IMR-90 (cell line): ENCODE data around the gene ATXN7L3. TPM values are rescaled to one million over a fixed set of nuclear protein-coding genes. Genes with fewer than 3 reads are reported as not detected.

ENCODE experiments used
- ATAC-seq: fragments of 200-7000 bp; cut with Tn5 transposase; 2 replicates; pipeline ENCODE4 v1.9.1; 2020; ENCODE audit warnings: low read depth, mild to moderate bottlenecking, moderate library complexity
- BruUV-seq: library from RNA; stranded (reverse); fragments of 400-500 nt; replicated peaks from 2 replicates; lab custom pipeline; 2021; lab: Mats Ljungman, UMichigan
- CTCF ChIA-PET: fragments of 300-600 bp; formaldehyde crosslinking; extraction: SDS; loops from one replicate; lab custom pipeline; 2021; ENCODE audit warnings: antibody characterized with exemption; lab: Yijun Ruan, JAX
- POLR2A ChIA-PET: fragments of 300-600 bp; sonication (Branson Sonifier 250); formaldehyde crosslinking; loops from one replicate; lab custom pipeline; 2022; ENCODE audit warnings: antibody characterized with exemption; ENCODE audit not compliant: unreplicated experiment; lab: Charles Lee
- DNase-seq: peaks from one replicate; pipeline ENCODE4 v3.0.0; 2013
- H2AFZ ChIP-seq: replicated peaks from 2 replicates; pipeline ENCODE3; 2013; ENCODE audit warnings: low read length, mild to moderate bottlenecking; ENCODE audit not compliant: poor library complexity
- H2AK5ac ChIP-seq: 2 replicates; pipeline ENCODE4 v1.6.1; 2013; ENCODE audit warnings: low read depth, low read length, inconsistent platforms
- H2AK9ac ChIP-seq: replicated peaks from 2 replicates; pipeline ENCODE3; 2013; ENCODE audit warnings: mild to moderate bottlenecking, low read depth, low read length, moderate library complexity; ENCODE audit not compliant: poor library complexity
- H2BK120ac ChIP-seq: 2 replicates; pipeline ENCODE4 v1.6.1; 2013; ENCODE audit warnings: low read depth, low read length, inconsistent platforms
- H2BK15ac ChIP-seq: 3 replicates; pipeline ENCODE4 v1.6.1; 2013; ENCODE audit warnings: low read depth, low read length, inconsistent platforms
- H2BK20ac ChIP-seq: 2 replicates; pipeline ENCODE4 v1.6.1; 2013; ENCODE audit warnings: low read depth, mild to moderate bottlenecking, inconsistent platforms, low read length, moderate library complexity
- H2BK5ac ChIP-seq: 2 replicates; pipeline ENCODE4 v1.6.1; 2013; ENCODE audit warnings: mild to moderate bottlenecking, low read depth, low read length, inconsistent platforms; ENCODE audit not compliant: poor library complexity, severe bottlenecking
- H3K14ac ChIP-seq: replicated peaks from 2 replicates; pipeline ENCODE4 v1.6.1; 2013; ENCODE audit warnings: low read depth, low read length, inconsistent platforms
- H3K18ac ChIP-seq: 2 replicates; pipeline ENCODE4 v1.6.1; 2013; ENCODE audit warnings: low read depth, low read length, control low read depth
- H3K23ac ChIP-seq: 2 replicates; pipeline ENCODE4 v1.6.1; 2013; ENCODE audit warnings: low read depth, low read length, inconsistent platforms
- H3K27ac ChIP-seq: 2 replicates; pipeline ENCODE4 v1.5.1; 2013; ENCODE audit warnings: mild to moderate bottlenecking, control low read depth, low read length; ENCODE audit not compliant: insufficient read depth
- H3K27me3 ChIP-seq: 2 replicates; pipeline ENCODE4 v1.6.1; 2013; ENCODE audit warnings: low read length; ENCODE audit not compliant: control insufficient read depth, insufficient read depth
- H3K36me3 ChIP-seq: 2 replicates; pipeline ENCODE4 v1.6.1; 2013; ENCODE audit warnings: low read length, mixed read lengths; ENCODE audit not compliant: control insufficient read depth, insufficient read depth
- H3K4ac ChIP-seq: 2 replicates; pipeline ENCODE4 v1.6.1; 2013; ENCODE audit warnings: low read depth, low read length, inconsistent platforms
- H3K4me1 ChIP-seq: 2 replicates; pipeline ENCODE4 v1.6.1; 2013; ENCODE audit warnings: low read length, mixed read lengths; ENCODE audit not compliant: control insufficient read depth, insufficient read depth
- H3K4me2 ChIP-seq: 2 replicates; pipeline ENCODE4 v1.6.1; 2013; ENCODE audit warnings: low read depth, mild to moderate bottlenecking, control low read depth, low read length, moderate library complexity
- H3K4me3 ChIP-seq: 2 replicates; pipeline ENCODE4 v1.5.1; 2013; ENCODE audit warnings: low read depth, mild to moderate bottlenecking, control low read depth, low read length, moderate library complexity; ENCODE audit not compliant: insufficient read depth
- H3K56ac ChIP-seq: 2 replicates; pipeline ENCODE4 v1.6.1; 2013; ENCODE audit warnings: low read length, inconsistent platforms; ENCODE audit not compliant: insufficient read depth; ENCODE audit errors: extremely low read depth
- H3K79me1 ChIP-seq, 2 experiments: 2 replicates each; pipeline ENCODE4 v1.6.1; 2013; ENCODE audit warnings: low read length in 2 of 2, inconsistent platforms in 1 of 2, low read depth in 1 of 2
- H3K9ac ChIP-seq: 2 replicates; pipeline ENCODE4 v1.6.1; 2013; ENCODE audit warnings: low read depth, low read length, control low read depth
- H3K9me1 ChIP-seq: 2 replicates; pipeline ENCODE4 v1.6.1; 2013; ENCODE audit warnings: low read length, inconsistent platforms; ENCODE audit not compliant: insufficient read depth
- H3K9me3 ChIP-seq: 2 replicates; pipeline ENCODE4 v1.6.1; 2013; ENCODE audit warnings: low read length; ENCODE audit not compliant: control insufficient read depth, insufficient read depth
- H4K20me1 ChIP-seq: 2 replicates; pipeline ENCODE4 v1.6.1; 2013; ENCODE audit warnings: low read length, inconsistent platforms; ENCODE audit not compliant: insufficient read depth
- H4K5ac ChIP-seq: 2 replicates; pipeline ENCODE4 v1.6.1; 2013; ENCODE audit warnings: mild to moderate bottlenecking, low read depth, low read length, control low read depth
- H4K8ac ChIP-seq, 2 experiments: 2 replicates each; pipeline ENCODE4 v1.6.1; 2013; ENCODE audit warnings: low read depth in 2 of 2, low read length in 2 of 2, control low read depth in 1 of 2, inconsistent platforms in 1 of 2
- H4K91ac ChIP-seq: 2 replicates; pipeline ENCODE4 v1.6.1; 2013; ENCODE audit warnings: low read depth, low read length, inconsistent platforms; ENCODE audit not compliant: insufficient read depth
- ELK1 ChIP-seq: fragments of 150-350 bp; IDR thresholded peaks from 2 replicates; pipeline ENCODE4 v1.6.1; 2016; ENCODE audit warnings: low read depth, mild to moderate bottlenecking, low read length, moderate library complexity, borderline replicate concordance
- MAZ ChIP-seq: IDR thresholded peaks from 2 replicates; pipeline ENCODE4 v1.6.1; 2012; ENCODE audit warnings: low read depth, mild to moderate bottlenecking, low read length, improper control_type of control experiment, moderate library complexity, borderline replicate concordance
- MXI1 ChIP-seq: IDR thresholded peaks from 2 replicates; pipeline ENCODE4 v1.6.1; 2012; ENCODE audit warnings: low read depth, mild to moderate bottlenecking, low read length, moderate library complexity, borderline replicate concordance
- NFE2L2 ChIP-seq: fragments of 150-350 bp; IDR thresholded peaks from 2 replicates; pipeline ENCODE4 v1.6.1; 2016; ENCODE audit warnings: low read depth, mild to moderate bottlenecking, low read length
- USF2 ChIP-seq: fragments of 150-350 bp; IDR thresholded peaks from 2 replicates; pipeline ENCODE4 v1.6.1; 2017; ENCODE audit warnings: mild to moderate bottlenecking, antibody characterized with exemption, low read length, low read depth
- WGBS, 2 experiments: methylation state at CpG; one replicate each; pipeline versions ENCODE4 v1.1.5 to v1.1.7; 2013; ENCODE audit warnings: missing lambda C conversion rate in 2 of 2; ENCODE audit not compliant: insufficient read length in 1 of 2; ENCODE audit errors: extremely low coverage in 2 of 2; 5-methylcytosine and 5-hydroxymethylcytosine counted together
- dilution Hi-C: fragments of 300-500 bp; cut with HindIII; formaldehyde crosslinking; loops from one replicate; pipeline ENCODE4 v1.14.3; 2018; ENCODE audit warnings: low sequenced_read_pairs; ENCODE audit not compliant: unreplicated experiment
- in situ Hi-C: fragments of 300-500 bp; cut with MboI; formaldehyde crosslinking; loops from 3 replicates; pipeline ENCODE4 v1.14.3; 2019; ENCODE audit warnings: low sequenced_read_pairs, inconsistent platforms, mixed read lengths
- intact Hi-C: fragments of 100-400 bp; cut with micrococcal nuclease; formaldehyde crosslinking; loops from 2 replicates; pipeline ENCODE4 v1.10.0; 2022
- polyA plus RNA-seq, 3 experiments: library from polyadenylated mRNA; depleted of rRNA; stranded (reverse); fragments of >200 nt; gene quantifications; 2 replicates each; pipeline ENCODE4 v1.2.3, GENCODE V29; 2012; ENCODE audit warnings: low replicate concordance in 1 of 3
- total RNA-seq: library from RNA; depleted of rRNA; stranded (reverse); fragments of >200 nt; gene quantifications from 2 replicates; pipeline ENCODE4 v1.2.3, GENCODE V29; 2012
- TF ChIP-seq, protein P1 (sequence below): conservative IDR thresholded peaks from 2 replicates; pipeline ENCODE4 v1.5.1; 2012; ENCODE audit warnings: mild to moderate bottlenecking, low read depth, low read length, improper control_type of control experiment

The ATXN7L3 gene
- total and polyA plus RNA-seq, 2 of the 4 experiments (the other 2 are of a cell fraction): 17.2 to 40.9 TPM

- WGBS, 2 experiments: 81% methylated on average over 3 of the region's 4 CpGs; no CpG with 5 or more reads in 1 of the 2 experiments
- POLR2A ChIA-PET: no interaction called here
Measured at GRCh38 chr17:44202756-44203155, 3.1 kb upstream of the ATXN7L3 start.

More at GRCh38 chr17:44202756-44203155, 3.1 kb upstream of the ATXN7L3 start:
- in situ Hi-C loops (loop anchor here (25.0 kb wide), 2 partner anchors 310 to 435 kb away; partner anchors contain the start of gene GPATCH8), intact Hi-C loops (loop anchor here (5.0 kb wide), 3 partner anchors 125 to 320 kb away; partner anchors contain the start of gene GRN), dilution Hi-C loops (no loop called here)
- peaks cover 20% of the 10 kb centered on the region for H3K9me1 ChIP-seq
- ATAC-seq (no peak), DNase-seq (no peak)
- peak overlapping the region; percentile 55 for H3K9ac ChIP-seq
- peaks cover 15% of the 10 kb centered on the region for H3K36me3 ChIP-seq
- H3K4me2 ChIP-seq: no peak overlapping the region
- H4K20me1 ChIP-seq: peaks cover 9% of the 10 kb centered on the region; the same call in 1 of the 2 replicates
- H3K4ac ChIP-seq: peak overlapping the region; percentile 46; the same call in 1 of the 2 replicates
- no peak overlapping the region; the same call in 1 of the 2 replicates for H3K23ac ChIP-seq
- H2AK5ac ChIP-seq: no peak overlapping the region; the same call in 1 of the 2 replicates
- TF ChIP-seq MAZ (no peak), MXI1 (no peak), NFE2L2 (no peak), USF2 (no peak), ELK1 (no peak)
- TF ChIP-seq, protein P1, sequence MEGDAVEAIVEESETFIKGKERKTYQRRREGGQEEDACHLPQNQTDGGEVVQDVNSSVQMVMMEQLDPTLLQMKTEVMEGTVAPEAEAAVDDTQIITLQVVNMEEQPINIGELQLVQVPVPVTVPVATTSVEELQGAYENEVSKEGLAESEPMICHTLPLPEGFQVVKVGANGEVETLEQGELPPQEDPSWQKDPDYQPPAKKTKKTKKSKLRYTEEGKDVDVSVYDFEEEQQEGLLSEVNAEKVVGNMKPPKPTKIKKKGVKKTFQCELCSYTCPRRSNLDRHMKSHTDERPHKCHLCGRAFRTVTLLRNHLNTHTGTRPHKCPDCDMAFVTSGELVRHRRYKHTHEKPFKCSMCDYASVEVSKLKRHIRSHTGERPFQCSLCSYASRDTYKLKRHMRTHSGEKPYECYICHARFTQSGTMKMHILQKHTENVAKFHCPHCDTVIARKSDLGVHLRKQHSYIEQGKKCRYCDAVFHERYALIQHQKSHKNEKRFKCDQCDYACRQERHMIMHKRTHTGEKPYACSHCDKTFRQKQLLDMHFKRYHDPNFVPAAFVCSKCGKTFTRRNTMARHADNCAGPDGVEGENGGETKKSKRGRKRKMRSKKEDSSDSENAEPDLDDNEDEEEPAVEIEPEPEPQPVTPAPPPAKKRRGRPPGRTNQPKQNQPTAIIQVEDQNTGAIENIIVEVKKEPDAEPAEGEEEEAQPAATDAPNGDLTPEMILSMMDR: no peak
- H3K14ac ChIP-seq: no peak overlapping the region
- peak overlapping the region; percentile 73 for H2AK9ac ChIP-seq
- CTCF ChIA-PET: interaction anchor here (0.6 kb wide), 1 partner anchor 431 kb away, joined by 5 read pairs; no protein-coding TSS in a partner anchor
- 0 out of 4 replicates have a peak overlapping the region, but pooled peaks of 1 of the 2 experiments have one; percentile 55 for H4K8ac ChIP-seq
- peak overlapping the region; percentile 2; the same call in 1 of the 2 replicates for H3K27ac ChIP-seq
- no peak overlapping the region for H3K56ac ChIP-seq
- 0 out of 3 replicates have a peak overlapping the region, but pooled peaks have one; percentile 50 for H2BK15ac ChIP-seq
- H3K79me1 ChIP-seq: peaks cover 8 to 44% of the 10 kb centered on the region in 2 experiments; a peak in 3 of 4 replicates
- no peak overlapping the region for H4K91ac ChIP-seq
- no peak overlapping the region for H3K18ac ChIP-seq
- no peak overlapping the region for H3K4me3 ChIP-seq
- H3K9me3 ChIP-seq: no peaks in the 10 kb centered on the region
- H3K27me3 ChIP-seq: no peaks in the 10 kb centered on the region
- no peak overlapping the region for H2BK120ac ChIP-seq
- H4K5ac ChIP-seq: peak overlapping the region; percentile 24; the same call in 1 of the 2 replicates
- H3K4me1 ChIP-seq: peaks cover 21% of the 10 kb centered on the region
- H2AFZ ChIP-seq: peak overlapping the region; percentile 2
- H2BK5ac ChIP-seq: no peak overlapping the region
- 0 out of 2 replicates have a peak overlapping the region, but pooled peaks have one; percentile 33 for H2BK20ac ChIP-seq
- no TSS peak for BruUV-seq
